NCI-H748 (cell line): ENCODE results near the gene TAF11.
"Not testable (repeated sequence)": the region's sequence is repeated elsewhere in the genome, so short reads cannot be mapped to it uniquely, and the experiment has no call there.

Source experiments
- DNase-seq: peaks from one replicate; lab custom pipeline; 2025; ENCODE audit not compliant: unreplicated experiment; lab: John Stamatoyannopoulos, UW

Gene TAF11

DNA sequence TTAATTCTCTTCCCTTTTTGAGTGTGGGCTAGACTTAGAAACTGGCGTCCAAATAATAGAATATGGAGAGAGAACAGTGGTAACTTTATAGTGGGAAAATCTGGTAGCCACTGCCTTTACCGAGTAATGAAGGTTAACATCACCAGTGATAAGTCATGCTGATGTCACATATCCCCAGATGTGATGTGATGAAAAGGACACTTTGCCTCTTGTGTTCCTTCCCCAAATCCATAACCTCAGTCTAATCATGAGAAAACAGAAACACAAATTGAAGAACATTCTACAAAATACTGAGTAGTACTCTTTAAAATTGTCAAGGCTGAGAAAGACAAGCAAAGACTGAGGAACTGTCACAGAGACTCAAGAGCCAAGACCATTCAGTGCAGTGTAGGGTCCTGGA, 19.0 kb upstream of the TAF11 start:
- no peak for DNase-seq

- no peak for DNase-seq
Measured at GRCh38 chr6:34904990-34905613, 17.3 kb upstream of the TAF11 start.

- no peak for DNase-seq
Measured at GRCh38 chr6:34901930-34902329, 14.1 kb upstream of the TAF11 start.

- DNase-seq, result no peak
Measured at GRCh38 chr6:34900321-34901031, 12.6 kb upstream of the TAF11 start.

DNA sequence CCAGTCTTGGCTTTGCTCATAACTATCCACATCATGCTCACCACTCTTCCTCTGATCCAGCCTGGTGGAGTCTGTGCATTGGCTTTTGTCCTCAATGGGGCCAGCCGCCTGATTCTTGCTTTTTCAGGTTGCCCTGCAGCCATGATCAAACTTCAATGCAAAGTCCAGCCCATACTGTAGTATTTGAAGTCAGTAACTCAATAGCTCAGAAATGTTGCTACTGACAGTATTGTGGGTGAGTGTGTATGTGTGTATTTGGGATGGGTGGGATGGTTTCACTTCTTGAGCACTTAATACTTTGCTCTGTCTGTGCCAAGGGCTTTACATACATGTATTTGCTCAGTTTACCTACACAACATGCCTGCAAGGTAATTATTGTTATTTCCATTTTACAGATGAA, 11.9 kb upstream of the TAF11 start:
- DNase-seq, result not testable (repeated sequence)

- DNase-seq, result no peak
Measured at GRCh38 chr6:34897716-34898115, 9.9 kb upstream of the TAF11 start.

- DNase-seq, result no peak
Measured at GRCh38 chr6:34897130-34897529, 9.3 kb upstream of the TAF11 start.

DNA sequence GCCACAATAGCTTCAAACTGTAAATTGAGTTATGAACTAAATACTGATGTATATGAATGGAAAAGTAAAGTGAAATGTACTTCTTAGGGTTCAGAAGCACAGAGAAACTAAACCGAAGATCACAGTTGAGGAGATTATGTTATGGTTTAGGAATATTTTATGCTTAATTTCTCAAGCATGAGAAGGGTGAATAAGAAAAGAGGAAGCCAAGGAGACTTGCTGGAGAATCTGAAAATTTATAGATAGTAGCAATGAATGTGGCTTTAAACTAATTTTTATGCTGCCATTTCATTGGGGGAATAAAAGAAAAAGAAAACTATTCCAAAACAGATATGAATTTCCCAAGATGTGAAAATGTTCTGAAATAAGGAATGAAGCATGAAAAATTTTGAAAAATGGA, 6.9 kb upstream of the TAF11 start:
- no peak for DNase-seq

DNA sequence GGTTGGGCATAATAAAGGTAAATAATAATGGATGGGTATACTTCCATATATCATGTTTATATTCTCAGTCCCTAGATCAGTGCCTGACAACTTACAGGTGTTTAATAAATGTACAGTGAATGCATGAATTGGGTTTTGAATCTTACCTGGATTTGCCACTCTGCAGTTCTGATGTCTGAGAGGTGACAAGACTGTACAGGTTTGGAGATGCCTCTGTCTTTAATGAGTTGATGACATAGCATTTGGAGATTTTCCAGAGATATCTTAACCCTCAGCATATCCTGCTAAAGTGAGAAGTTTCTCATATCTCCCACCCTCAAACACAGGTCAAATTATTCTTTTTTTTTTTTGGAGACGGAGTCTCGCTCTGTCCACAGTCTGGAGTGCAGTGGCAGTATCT, 3.5 kb upstream of the TAF11 start:
- no peak for DNase-seq

GRCh38 chr6:34890533-34890925, 2.7 kb upstream of the TAF11 start:
- DNase-seq, result no peak

- peak; percentile 95 for DNase-seq
Measured at GRCh38 chr6:34888874-34889555, 1.2 kb upstream of the TAF11 start, which contains the start of gene ANKS1A. Gene ANKS1A (plus strand): TSS chr6:34889255. CDS start chr6:34889403, 148 bp downstream.

- DNase-seq, result no peak
Measured at GRCh38 chr6:34888514-34888856, 643 bp upstream of the TAF11 start.

- DNase-seq, result not testable (repeated sequence)
Measured at GRCh38 chr6:34885837-34886236, 2.0 kb downstream of the TAF11 start.

GRCh38 chr6:34884996-34885395, 2.8 kb downstream of the TAF11 start:
- DNase-seq, result no peak

DNA sequence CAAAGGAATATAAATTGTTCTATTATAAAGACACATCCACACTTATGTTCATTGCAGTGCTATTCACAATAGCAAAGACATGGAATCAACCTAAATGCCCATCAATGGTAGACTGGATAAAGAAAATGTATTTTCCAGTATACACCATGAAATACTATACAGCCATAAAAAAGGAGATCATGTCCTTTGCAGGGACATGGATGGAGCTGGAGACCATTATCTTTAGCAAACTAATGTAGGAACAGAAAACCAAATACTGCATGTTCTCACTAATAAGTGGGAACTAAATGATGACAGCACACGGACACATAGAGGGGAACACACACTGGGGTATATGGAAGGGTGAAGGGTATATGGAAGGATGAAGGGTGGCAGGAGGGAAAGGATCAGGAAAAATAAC, 3.8 kb downstream of the TAF11 start:
- not testable (repeated sequence) for DNase-seq

- DNase-seq, result no peak
Measured at GRCh38 chr6:34877869-34878485, 9.9 kb downstream of the TAF11 start.

- DNase-seq, result no peak
Measured at GRCh38 chr6:34877259-34877658, 10.6 kb downstream of the TAF11 start.

DNA sequence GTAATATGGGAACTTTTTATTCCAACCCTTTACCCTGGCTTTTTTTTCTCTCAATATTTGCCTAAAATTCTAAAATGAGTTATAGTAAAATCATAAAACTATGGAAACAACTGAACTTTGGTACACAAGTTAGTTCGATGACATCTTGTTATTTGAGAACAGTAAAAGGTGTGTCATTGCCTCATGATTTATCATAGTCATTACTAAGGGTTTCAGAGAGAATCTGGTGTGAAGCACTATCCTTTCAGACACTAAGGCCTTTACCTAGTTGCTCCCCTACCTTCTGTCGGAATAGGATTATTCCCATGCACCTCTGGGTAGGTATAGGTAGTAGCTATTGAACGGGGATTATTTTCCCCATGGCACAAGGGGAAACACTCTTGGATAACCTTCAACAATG, 11.4 kb downstream of the TAF11 start:
- DNase-seq, result no peak

GRCh38 chr6:34875292-34876213, 12.3 kb downstream of the TAF11 start:
- no peak for DNase-seq

DNA sequence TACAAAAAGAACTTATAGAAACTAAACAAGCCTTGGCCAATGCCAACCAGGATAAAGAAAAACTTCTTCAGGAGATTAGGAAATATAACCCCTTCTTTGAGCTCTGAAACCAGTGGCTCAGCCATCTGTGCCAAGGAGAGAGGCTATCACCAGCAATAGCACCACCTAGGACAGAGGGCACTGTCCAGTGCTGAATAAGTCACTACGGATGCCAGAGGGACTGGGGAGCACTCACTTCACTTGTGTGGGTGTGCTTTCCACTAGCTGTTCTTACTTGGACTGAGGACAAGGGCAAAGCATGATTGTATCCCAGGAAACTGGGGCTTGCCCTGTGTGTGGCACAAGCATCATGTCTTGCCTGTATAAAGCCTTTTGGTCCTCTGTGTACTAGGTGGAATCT, 15.5 kb downstream of the TAF11 start:
- no peak for DNase-seq

GRCh38 chr6:34871853-34872252, 16.0 kb downstream of the TAF11 start:
- DNase-seq, result no peak
